Measurements from ENCODE around the gene MNT. TPM values are rescaled to one million over a fixed set of nuclear protein-coding genes. Genes with fewer than 3 reads are reported as not detected.
A peak's percentile ranks its signal among the peaks of the same experiment; 100 is the strongest.
"Not testable (repeated sequence)": the region's sequence is repeated elsewhere in the genome, so short reads cannot be mapped to it uniquely, and the experiment has no call there.

MNT gene
- 47.4 TPM for total RNA-seq

- DNase-seq (ENCODE audit: low spot score): peak; percentile 96
These were observed at the start of gene MNT for GRCh38 chr17:2400877-2401425. MNT (minus strand) TSS chr17:2401060; CDS start chr17:2400712, 348 bp downstream.

- no peak for DNase-seq (ENCODE audit: low spot score)
These were observed 49.3 kb upstream of the MNT start for GRCh38 chr17:2450016-2450650.

GRCh38 chr17:2449486-2449885 lies 48.6 kb upstream of the MNT start:
- no peak for DNase-seq (ENCODE audit: low spot score)

- DNase-seq (ENCODE audit: low spot score): not testable (repeated sequence)
These were observed 46.6 kb upstream of the MNT start for GRCh38 chr17:2447479-2447878.

- no peak for DNase-seq (ENCODE audit: low spot score)
These were observed 44.8 kb upstream of the MNT start for GRCh38 chr17:2445638-2446037.

GRCh38 chr17:2444382-2444781 lies 43.5 kb upstream of the MNT start:
- DNase-seq (ENCODE audit: low spot score): no peak

- DNase-seq (ENCODE audit: low spot score): no peak
These were observed 41.3 kb upstream of the MNT start for GRCh38 chr17:2442166-2442565.

- no peak for DNase-seq (ENCODE audit: low spot score)
These were observed 40.1 kb upstream of the MNT start for GRCh38 chr17:2440930-2441329.

GRCh38 chr17:2439997-2440396 lies 39.1 kb upstream of the MNT start:
- DNase-seq (ENCODE audit: low spot score): not testable (repeated sequence)

GRCh38 chr17:2438823-2439222 lies 38.0 kb upstream of the MNT start:
- DNase-seq (ENCODE audit: low spot score): no peak

GRCh38 chr17:2436316-2436905 lies 35.6 kb upstream of the MNT start:
- no peak for DNase-seq (ENCODE audit: low spot score)

GRCh38 chr17:2435862-2436261 lies 35.0 kb upstream of the MNT start:
- DNase-seq (ENCODE audit: low spot score): no peak

GRCh38 chr17:2435181-2435741 lies 34.4 kb upstream of the MNT start:
- DNase-seq (ENCODE audit: low spot score): no peak

- no peak for DNase-seq (ENCODE audit: low spot score)
These were observed 32.8 kb upstream of the MNT start for GRCh38 chr17:2433696-2434095.

GRCh38 chr17:2427910-2428309 lies 27.1 kb upstream of the MNT start:
- DNase-seq (ENCODE audit: low spot score): no peak

- no peak for DNase-seq (ENCODE audit: low spot score)
These were observed 26.4 kb upstream of the MNT start for GRCh38 chr17:2427215-2427614.

GRCh38 chr17:2423271-2423670 lies 22.4 kb upstream of the MNT start:
- no peak for DNase-seq (ENCODE audit: low spot score)

GRCh38 chr17:2421315-2422147 lies 20.7 kb upstream of the MNT start:
- no peak for DNase-seq (ENCODE audit: low spot score)

GRCh38 chr17:2420176-2420575 lies 19.3 kb upstream of the MNT start:
- no peak for DNase-seq (ENCODE audit: low spot score)

- DNase-seq (ENCODE audit: low spot score): no peak
These were observed 18.6 kb upstream of the MNT start for GRCh38 chr17:2419486-2419885.

- no peak for DNase-seq (ENCODE audit: low spot score)
These were observed 17.7 kb upstream of the MNT start for GRCh38 chr17:2418572-2418971.

- peak; percentile 91 for DNase-seq (ENCODE audit: low spot score)
These were observed 15.3 kb upstream of the MNT start for GRCh38 chr17:2416010-2416734.
